Omental fat pad (tissue), 4 donors: ENCODE measurements around the gene BIN2. TPM values are rescaled to one million over a fixed set of nuclear protein-coding genes. Genes with fewer than 3 reads are reported as not detected.
"Not testable (repeated sequence)": the region's sequence is repeated elsewhere in the genome, so short reads cannot be mapped to it uniquely, and the experiment has no call there.

Source experiments
- ATAC-seq: fragments of 150-250 bp; one replicate; pipeline ENCODE4 v1.9.1; 2016; ENCODE audit warnings: mild to moderate bottlenecking, moderate library complexity; ENCODE audit not compliant: low FRiP score
- DNase-seq: peaks from one replicate; pipeline ENCODE4 v3.0.0-alpha.2; 2019; ENCODE audit warnings: low spot score
- total RNA-seq, 4 donors: library from RNA; depleted of rRNA; stranded (reverse); fragments of >200 nt; gene quantifications; one replicate each; pipeline ENCODE4 v1.1.0, GENCODE V29; 2016
- TF ChIP-seq, protein P1 (sequence below), 3 donors: fragments of 450-650 bp; IDR thresholded peaks; one replicate each; pipeline ENCODE4 v1.5.1; 2016 to 2017; ENCODE audit warnings: antibody characterized with exemption in 3 of 3, mild to moderate bottlenecking in 3 of 3, moderate library complexity in 2 of 3

BIN2 gene
- total RNA-seq, 4 donors from 2014 or later: 4.8 to 26.5 (median 13.0) TPM

DNA sequence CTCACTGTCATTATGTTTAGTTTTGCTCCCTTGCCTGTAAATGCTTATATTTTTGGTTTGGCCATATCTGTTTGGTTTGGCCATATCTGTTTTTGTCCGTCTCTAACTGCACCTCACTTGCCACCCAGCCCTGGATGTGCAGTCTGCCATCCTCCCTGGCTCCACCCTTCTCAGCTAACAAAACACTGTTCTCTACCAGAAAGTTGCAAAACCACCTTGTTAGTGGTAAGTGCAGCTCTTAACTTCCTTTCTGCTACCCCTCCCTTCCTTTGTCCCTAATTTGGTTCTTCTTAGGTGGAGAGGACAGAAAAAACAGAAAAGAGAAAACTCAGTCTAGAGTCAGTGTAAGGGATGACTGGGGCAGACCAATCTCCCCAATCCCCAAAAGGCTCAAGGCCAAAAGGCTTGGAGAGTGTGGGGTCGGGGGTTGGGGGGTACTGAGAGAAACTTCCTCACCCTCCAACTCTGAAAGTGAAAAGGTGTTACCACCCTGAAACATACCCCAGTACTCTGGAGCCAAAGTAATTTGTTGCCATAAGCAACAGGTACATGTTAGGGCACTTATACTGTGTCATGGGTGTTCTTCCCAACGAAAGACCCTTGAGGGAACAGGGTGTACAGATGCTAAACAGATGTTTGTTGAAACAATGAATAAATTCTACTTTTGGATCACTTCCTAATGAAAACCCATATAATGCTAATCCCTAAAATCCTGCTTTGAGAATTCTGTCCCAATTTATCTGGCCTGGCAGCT, 5.0 kb downstream of the BIN2 start:
- TF ChIP-seq, protein P1, sequence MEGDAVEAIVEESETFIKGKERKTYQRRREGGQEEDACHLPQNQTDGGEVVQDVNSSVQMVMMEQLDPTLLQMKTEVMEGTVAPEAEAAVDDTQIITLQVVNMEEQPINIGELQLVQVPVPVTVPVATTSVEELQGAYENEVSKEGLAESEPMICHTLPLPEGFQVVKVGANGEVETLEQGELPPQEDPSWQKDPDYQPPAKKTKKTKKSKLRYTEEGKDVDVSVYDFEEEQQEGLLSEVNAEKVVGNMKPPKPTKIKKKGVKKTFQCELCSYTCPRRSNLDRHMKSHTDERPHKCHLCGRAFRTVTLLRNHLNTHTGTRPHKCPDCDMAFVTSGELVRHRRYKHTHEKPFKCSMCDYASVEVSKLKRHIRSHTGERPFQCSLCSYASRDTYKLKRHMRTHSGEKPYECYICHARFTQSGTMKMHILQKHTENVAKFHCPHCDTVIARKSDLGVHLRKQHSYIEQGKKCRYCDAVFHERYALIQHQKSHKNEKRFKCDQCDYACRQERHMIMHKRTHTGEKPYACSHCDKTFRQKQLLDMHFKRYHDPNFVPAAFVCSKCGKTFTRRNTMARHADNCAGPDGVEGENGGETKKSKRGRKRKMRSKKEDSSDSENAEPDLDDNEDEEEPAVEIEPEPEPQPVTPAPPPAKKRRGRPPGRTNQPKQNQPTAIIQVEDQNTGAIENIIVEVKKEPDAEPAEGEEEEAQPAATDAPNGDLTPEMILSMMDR (IDR thresholded peaks at IDR 0.05): no peak
- DNase-seq (no peak), ATAC-seq (no peak)

DNA sequence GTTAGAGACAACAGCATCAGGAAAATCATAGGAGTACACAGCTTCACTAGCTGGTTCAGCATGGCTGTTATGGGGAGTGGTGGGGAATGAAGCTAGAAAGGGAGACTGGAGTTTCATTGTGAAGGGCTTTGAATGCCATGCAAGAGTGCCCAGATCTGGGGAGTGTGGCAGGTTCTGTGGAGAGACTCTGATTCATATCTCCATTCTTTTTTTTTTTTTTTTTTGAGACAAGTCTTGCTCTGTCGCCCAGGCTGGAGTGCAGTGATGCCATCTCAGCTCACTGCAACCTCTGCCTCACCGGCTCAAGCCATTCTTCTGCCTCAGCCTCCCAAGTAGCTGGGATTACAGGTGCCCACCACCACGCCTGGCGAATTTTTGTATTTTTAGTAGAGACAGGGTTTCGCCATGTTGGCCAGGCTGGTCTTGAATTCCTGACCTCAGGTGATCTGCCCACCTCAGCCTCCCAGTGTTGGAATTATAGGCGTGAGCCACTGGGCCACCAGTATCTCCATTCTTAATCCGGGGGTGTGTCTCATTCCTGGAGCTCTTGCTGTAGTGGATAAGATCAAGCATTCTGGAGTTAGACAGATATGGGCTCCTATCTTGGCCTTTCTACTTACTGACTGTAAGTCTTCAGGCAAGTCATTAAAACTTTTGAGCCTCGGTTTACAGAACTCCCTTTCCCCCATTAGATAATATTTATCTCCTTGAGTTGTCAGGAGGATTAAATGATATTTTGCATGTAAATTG, 5.7 kb downstream of the BIN2 start:
- not testable (repeated sequence) for ATAC-seq, DNase-seq

DNA sequence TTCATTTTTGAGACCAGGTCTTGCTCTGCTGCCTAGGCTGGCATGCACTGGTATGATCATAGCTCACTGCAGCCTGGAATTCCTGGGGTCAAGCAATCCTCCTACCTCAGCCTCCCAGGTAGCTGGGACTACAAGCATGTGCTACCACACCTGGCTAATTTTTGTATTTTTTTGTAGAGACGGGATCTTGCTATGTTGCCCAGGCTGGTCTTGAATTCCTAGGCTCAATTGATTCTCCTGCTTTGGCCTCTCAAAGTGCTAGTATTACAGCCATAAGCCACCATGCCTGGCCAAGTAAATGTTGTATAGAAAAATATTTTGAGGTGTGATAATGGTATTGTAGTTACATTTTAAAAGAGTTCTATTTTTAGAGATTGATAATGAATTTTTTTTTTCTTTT, 12.6 kb downstream of the BIN2 start:
- DNase-seq: no peak
- ATAC-seq: no peak
- TF ChIP-seq, protein P1 (IDR thresholded peaks at IDR 0.05): no peak

DNA sequence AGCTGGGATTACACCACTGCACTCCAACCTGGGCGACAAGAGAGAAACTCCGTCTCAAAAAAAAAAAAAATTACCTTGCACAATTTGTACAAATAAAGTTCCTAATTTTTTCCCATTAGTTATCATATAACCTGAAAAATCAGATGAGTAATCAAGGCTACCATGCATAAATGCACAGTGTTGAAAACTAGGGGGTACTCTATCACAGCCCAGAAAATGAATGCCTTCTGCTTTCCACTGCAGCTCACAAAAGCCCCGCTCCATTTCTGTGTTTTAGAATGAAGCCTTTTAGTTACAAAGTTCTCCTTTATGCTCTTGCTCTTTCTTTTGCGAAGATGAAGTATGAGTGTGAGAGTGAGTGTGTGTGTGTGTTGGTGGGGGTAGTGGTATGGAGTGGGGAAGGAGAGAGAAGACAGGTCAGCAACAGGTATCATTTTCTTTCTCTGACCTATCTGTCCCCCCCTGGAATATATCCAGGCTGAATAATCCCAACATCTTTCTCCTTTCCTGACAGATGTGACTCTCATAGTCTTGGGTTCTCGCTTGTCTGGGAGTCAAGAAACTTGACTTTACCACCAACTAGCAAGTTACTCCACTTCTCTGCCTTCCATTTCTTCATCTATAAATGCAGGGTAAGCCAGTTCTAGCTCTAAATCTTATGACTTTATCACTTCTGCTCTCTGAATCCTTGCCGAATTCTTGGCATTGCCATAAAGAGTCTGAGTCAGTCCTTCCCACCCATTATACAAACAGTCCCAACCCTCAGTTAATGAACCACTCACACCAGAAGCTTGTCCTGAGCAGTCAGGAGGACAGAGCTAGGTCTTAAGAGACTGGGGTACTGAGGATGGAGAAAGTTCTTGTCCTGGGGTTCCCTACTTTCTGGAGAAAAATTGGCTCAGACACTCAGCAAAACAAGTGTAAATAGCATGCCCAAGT, 16.1 kb downstream of the BIN2 start:
- DNase-seq (no peak), ATAC-seq (no peak)
- TF ChIP-seq, protein P1 (IDR thresholded peaks at IDR 0.05): no peak

DNA sequence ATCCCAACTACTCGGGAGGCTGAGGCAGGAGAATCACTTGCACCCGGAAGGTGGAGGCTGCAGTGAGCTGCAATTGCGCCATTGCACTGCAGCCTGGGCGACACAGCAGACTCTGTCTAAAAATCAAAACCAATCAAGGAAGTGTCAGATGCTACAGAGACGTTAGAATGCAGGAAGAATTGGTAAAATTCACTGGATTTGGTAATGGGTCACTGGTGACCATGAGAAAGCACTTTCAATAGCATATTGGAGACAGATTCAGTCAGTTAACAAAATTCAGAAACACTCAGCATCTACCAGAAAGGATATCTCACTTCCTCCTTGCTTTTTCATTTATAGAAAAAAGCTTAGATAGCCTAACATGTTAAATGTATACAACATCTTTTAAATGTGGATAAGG, 17.5 kb downstream of the BIN2 start:
- ATAC-seq: no peak
- TF ChIP-seq, protein P1 (IDR thresholded peaks at IDR 0.05): no peak
- DNase-seq: no peak

DNA sequence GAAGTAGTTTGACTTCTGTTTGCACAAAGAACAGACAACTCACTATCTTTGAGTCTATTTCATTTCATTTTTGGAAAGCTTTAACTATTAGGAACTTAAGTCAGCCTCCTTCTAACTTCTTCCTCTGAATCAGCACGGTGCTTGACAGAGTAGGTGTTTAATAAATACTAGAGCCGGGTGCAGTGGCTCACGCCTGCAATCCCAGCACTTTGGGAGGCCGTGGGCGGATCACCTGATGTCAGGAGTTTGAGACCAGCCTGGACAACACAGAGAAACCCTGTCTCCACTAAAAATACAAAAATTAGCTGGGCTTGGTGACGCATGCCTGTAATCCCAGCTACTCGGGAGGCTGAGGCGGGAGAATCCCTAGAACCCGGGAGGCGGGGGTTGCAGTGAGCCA, 23.2 kb downstream of the BIN2 start:
- not testable (repeated sequence) for DNase-seq, ATAC-seq

DNA sequence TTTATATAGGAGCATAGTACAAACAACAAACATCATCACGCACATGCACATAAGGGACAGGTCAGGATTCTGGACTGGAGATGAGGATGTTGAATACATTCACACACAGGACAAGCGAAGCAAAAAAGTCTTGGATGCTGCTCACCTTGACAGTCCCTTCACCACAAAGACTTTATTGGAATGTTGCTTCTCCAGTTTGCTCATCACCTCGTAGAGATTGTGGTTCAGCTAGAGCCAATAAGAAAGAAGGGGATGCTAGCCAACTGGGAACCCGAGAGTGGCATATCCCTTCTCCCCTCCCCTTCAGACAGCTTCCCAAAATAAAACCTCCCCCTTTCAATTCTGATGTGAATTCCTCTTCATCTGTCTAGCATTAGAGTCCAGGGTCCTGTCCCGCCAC, 28.3 kb downstream of the BIN2 start:
- DNase-seq (no peak), ATAC-seq (no peak)
- TF ChIP-seq, protein P1 (IDR thresholded peaks at IDR 0.05): no peak

DNA sequence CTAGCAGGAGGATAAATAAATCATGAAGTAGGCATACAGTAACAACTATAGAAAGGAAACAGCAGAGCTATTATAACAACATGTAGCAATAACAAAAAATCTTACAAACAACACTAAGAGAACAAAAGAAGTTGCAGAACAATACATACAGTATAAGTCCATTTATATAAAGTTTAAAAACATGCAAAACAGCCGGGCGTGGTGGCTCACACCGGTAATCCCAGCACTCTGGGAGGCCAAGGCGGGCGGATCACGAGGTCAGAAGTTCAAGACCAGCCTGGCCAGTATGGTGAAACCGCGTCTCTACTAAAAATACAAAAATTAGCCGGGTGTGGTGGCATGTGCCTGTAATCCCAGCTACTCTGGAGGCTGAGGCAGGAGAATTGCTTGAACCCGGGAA, 29.9 kb downstream of the BIN2 start:
- ATAC-seq, DNase-seq: not testable (repeated sequence)
